A549 (cell line): ENCODE measurements around the gene CTNNBIP1. TPM values are rescaled to one million over a fixed set of nuclear protein-coding genes. Genes with fewer than 3 reads are reported as not detected.

ENCODE experiments used
- ATAC-seq, 2 experiments: fragments of 200-7000 bp in 1 of 2; fragments of >200 bp in 1 of 2; cut with Nextera tagmentation in 1 of 2; cut with Tn5 transposase in 1 of 2; 3 replicates each; pipeline versions ENCODE4 v1.8.0 to v1.9.1; 2018 to 2020; ENCODE audit warnings: mild to moderate bottlenecking in 1 of 2, moderate library complexity in 1 of 2
- CTCF ChIA-PET: fragments of 300-600 bp; sonication (Branson Sonifier 250); formaldehyde crosslinking; extraction: SDS; loops from one replicate; lab custom pipeline; 2021; ENCODE audit warnings: antibody characterized with exemption, inconsistent platforms; lab: Yijun Ruan, JAX
- POLR2A ChIA-PET: fragments of 350-600 bp; formaldehyde crosslinking; extraction: SDS; loops from one replicate; lab custom pipeline; 2021; ENCODE audit warnings: antibody characterized with exemption, inconsistent platforms; lab: Yijun Ruan, JAX
- DNase-seq, 2 experiments: peaks; one replicate each; pipeline versions ENCODE4 v3.0.0 to v3.0.0-alpha.2; 2011 to 2016; ENCODE audit warnings: low read depth in 1 of 2, low spot score in 1 of 2
- FAIRE-seq: peaks from 2 replicates; lab custom pipeline; 2011; peaks lifted over from hg19 to GRCh38; lab: Jason Lieb, UNC
- H3K27ac ChIP-seq, 2 experiments: fragments of >200 bp; sonication (Bioruptor Twin); formaldehyde crosslinking; 3 replicates each; pipeline ENCODE4 v1.5.1; 2016 to 2017
- H3K4me1 ChIP-seq: fragments of >200 bp; sonication (Bioruptor Twin); formaldehyde crosslinking; 3 replicates; pipeline ENCODE4 v1.6.1; 2016
- H3K4me2 ChIP-seq: fragments of >200 bp; sonication (Bioruptor Twin); formaldehyde crosslinking; 3 replicates; pipeline ENCODE4 v1.6.1; 2016
- H3K4me3 ChIP-seq: fragments of >200 bp; sonication (Bioruptor Twin); formaldehyde crosslinking; 3 replicates; pipeline ENCODE4 v1.5.1; 2016
- H3K9me3 ChIP-seq: fragments of >200 bp; sonication (Bioruptor Twin); formaldehyde crosslinking; 3 replicates; pipeline ENCODE4 v1.6.1; 2016
- CBX2 ChIP-seq: fragments of 200-600 bp; sonication (generic); IDR thresholded peaks from 2 replicates; pipeline ENCODE4 v1.6.1; 2016; ENCODE audit warnings: low read depth, mild to moderate bottlenecking, borderline replicate concordance
- CBX8 ChIP-seq: fragments of 200-600 bp; sonication (generic); IDR thresholded peaks from 2 replicates; pipeline ENCODE4 v1.6.1; 2016
- EP300 ChIP-seq, 2 experiments: fragments of >200 bp; sonication (Bioruptor Twin); formaldehyde crosslinking; IDR thresholded peaks; 2 replicates in 1 of 2; 3 replicates in 1 of 2; pipeline ENCODE4 v1.6.1; 2016 to 2017
- FOSB ChIP-seq: fragments of 250-450 bp; sonication (Bioruptor Pico); IDR thresholded peaks from 2 replicates; pipeline ENCODE4 v1.5.0; 2020; ENCODE audit warnings: mild to moderate bottlenecking, moderate library complexity
- GATA3 ChIP-seq: IDR thresholded peaks from 2 replicates; pipeline ENCODE4 v1.6.1; 2012; ENCODE audit warnings: borderline replicate concordance
- HEYL ChIP-seq: fragments of 250-450 bp; sonication (Bioruptor Pico); IDR thresholded peaks from 2 replicates; pipeline ENCODE4 v1.8.0; 2021; ENCODE audit warnings: mild to moderate bottlenecking, moderate library complexity
- HOXA7 ChIP-seq: fragments of 250-450 bp; sonication (Bioruptor Pico); IDR thresholded peaks from 2 replicates; pipeline ENCODE4 v1.5.0; 2020; ENCODE audit warnings: mild to moderate bottlenecking, moderate library complexity
- HOXB13 ChIP-seq: fragments of 250-450 bp; sonication (Bioruptor Pico); IDR thresholded peaks from 2 replicates; pipeline ENCODE4 v1.5.0; 2020; ENCODE audit warnings: low read depth, mild to moderate bottlenecking, moderate library complexity
- HOXB5 ChIP-seq: fragments of 250-450 bp; sonication (Bioruptor Pico); IDR thresholded peaks from 2 replicates; pipeline ENCODE4 v1.5.0; 2020; ENCODE audit warnings: mild to moderate bottlenecking, moderate library complexity
- KDM1A ChIP-seq: fragments of 200-600 bp; sonication (generic); IDR thresholded peaks from 2 replicates; pipeline ENCODE4 v1.6.1; 2016; ENCODE audit warnings: low read depth, mild to moderate bottlenecking
- MAZ ChIP-seq: fragments of 150-350 bp; IDR thresholded peaks from 2 replicates; pipeline ENCODE4 v1.6.1; 2014; ENCODE audit warnings: antibody characterized with exemption, low read depth, low read length, borderline replicate concordance
- NR3C1 ChIP-seq: fragments of >200 bp; sonication (Bioruptor Twin); formaldehyde crosslinking; IDR thresholded peaks from 3 replicates; pipeline ENCODE4 v1.6.1; 2017
- PHF8 ChIP-seq: fragments of 200-600 bp; sonication (generic); IDR thresholded peaks from 2 replicates; pipeline ENCODE4 v1.6.1; 2016; ENCODE audit warnings: low read depth, mild to moderate bottlenecking, antibody characterized with exemption, moderate library complexity, borderline replicate concordance
- POLR2A ChIP-seq: IDR thresholded peaks from 2 replicates; pipeline ENCODE4 v1.6.1; 2012; ENCODE audit warnings: mild to moderate bottlenecking, low read length
- POLR2AphosphoS2 ChIP-seq: conservative IDR thresholded peaks from 2 replicates; pipeline ENCODE4 v1.6.1; 2012; ENCODE audit warnings: low read length, improper control_type of control experiment, inconsistent platforms
- RAD21 ChIP-seq, 2 experiments: fragments of >200 bp in 1 of 2; sonication (Bioruptor Twin) in 1 of 2; formaldehyde crosslinking in 1 of 2; IDR thresholded peaks in 1 of 2; conservative IDR thresholded peaks in 1 of 2; 2 replicates in 1 of 2; 3 replicates in 1 of 2; pipeline ENCODE4 v1.6.1; 2012 to 2018; ENCODE audit warnings: inconsistent platforms in 1 of 2
- RFX5 ChIP-seq: fragments of 450-650 bp; IDR thresholded peaks from 2 replicates; pipeline ENCODE4 v1.7.1; 2014; ENCODE audit warnings: antibody characterized with exemption, mild to moderate bottlenecking, moderate library complexity
- RNF2 ChIP-seq: fragments of 200-600 bp; sonication (generic); IDR thresholded peaks from 2 replicates; pipeline ENCODE4 v1.6.1; 2016; ENCODE audit warnings: low read depth, mild to moderate bottlenecking, antibody characterized with exemption, moderate library complexity, borderline replicate concordance
- SREBF2 ChIP-seq: fragments of 450-650 bp; IDR thresholded peaks from 2 replicates; pipeline ENCODE4 v1.6.1; 2014; ENCODE audit warnings: mild to moderate bottlenecking, moderate library complexity
- TP53 ChIP-seq: fragments of 250-450 bp; sonication (Bioruptor Pico); IDR thresholded peaks from 2 replicates; pipeline ENCODE4 v1.5.0; 2021; ENCODE audit warnings: mild to moderate bottlenecking, moderate library complexity
- ZC3H11A ChIP-seq: fragments of 450-650 bp; IDR thresholded peaks from 2 replicates; pipeline ENCODE4 v1.6.1; 2014; ENCODE audit warnings: antibody characterized with exemption, mild to moderate bottlenecking
- ZSCAN20 ChIP-seq: fragments of 250-450 bp; sonication (Bioruptor Pico); IDR thresholded peaks from 2 replicates; pipeline ENCODE4 v1.8.0; 2022; ENCODE audit warnings: mild to moderate bottlenecking, moderate library complexity
- WGBS: methylation state at CpG from one replicate; pipeline ENCODE4 v1.1.6; 2017; ENCODE audit errors: missing lambda C conversion rate; 5-methylcytosine and 5-hydroxymethylcytosine counted together
- polyA minus RNA-seq: library from RNA; depleted of rRNA, polyadenylated mRNA; stranded (reverse); fragments of >200 nt; gene quantifications from 2 replicates; pipeline ENCODE4 v1.2.3, GENCODE V29; 2011; rRNA and poly(A)+ RNA removed
- polyA plus RNA-seq, 4 experiments: library from polyadenylated mRNA; depleted of rRNA in 3 of 4; stranded (reverse); fragments of >200 nt; fragmentation: RNase III in 1 of 4; extraction: RNeasy Plus Mini Kit Qiagen cat#74134 plus additional on column Dnase treatment in 1 of 4; gene quantifications; 2 replicates in 3 of 4; 3 replicates in 1 of 4; pipeline ENCODE4 v1.2.3, GENCODE V29; 2011 to 2017
- TF ChIP-seq, protein P1 (sequence below): fragments of >200 bp; sonication (Bioruptor Twin); formaldehyde crosslinking; IDR thresholded peaks from 3 replicates; pipeline ENCODE4 v1.5.1; 2016
- TF ChIP-seq, protein P2 (sequence below): fragments of 200-600 bp; sonication (generic); IDR thresholded peaks from 2 replicates; pipeline ENCODE4 v1.6.1; 2016; ENCODE audit warnings: antibody characterized with exemption, mild to moderate bottlenecking, moderate library complexity
- TF ChIP-seq, protein P3 (sequence below): fragments of >200 bp; sonication (Bioruptor Twin); formaldehyde crosslinking; IDR thresholded peaks from 3 replicates; pipeline ENCODE4 v1.6.1; 2016
- TF ChIP-seq, protein P4 (sequence below): fragments of 450-650 bp; IDR thresholded peaks from 2 replicates; pipeline ENCODE4 v1.6.1; 2014; ENCODE audit warnings: antibody characterized with exemption

CTNNBIP1 gene, protein sequence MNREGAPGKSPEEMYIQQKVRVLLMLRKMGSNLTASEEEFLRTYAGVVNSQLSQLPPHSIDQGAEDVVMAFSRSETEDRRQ
- 7.7 and 10.4 TPM in 2 replicates for polyA plus RNA-seq (2011; rRNA removed)
- polyA plus RNA-seq (2012; cell fraction: cytosol; rRNA removed), result 8.2 and 10.0 TPM in 2 replicates
- 5.7 and 5.8 TPM in 2 replicates for polyA plus RNA-seq (2012; cell fraction: nucleus; rRNA removed)
- polyA plus RNA-seq (2017; fragmentation: RNase III; extraction: RNeasy Plus Mini Kit Qiagen cat#74134 plus additional on column Dnase treatment), result 4.9 to 5.6 TPM (median 5.1 TPM) in 3 replicates
- polyA minus RNA-seq, result 8.5 and 10.9 TPM in 2 replicates

DNA sequence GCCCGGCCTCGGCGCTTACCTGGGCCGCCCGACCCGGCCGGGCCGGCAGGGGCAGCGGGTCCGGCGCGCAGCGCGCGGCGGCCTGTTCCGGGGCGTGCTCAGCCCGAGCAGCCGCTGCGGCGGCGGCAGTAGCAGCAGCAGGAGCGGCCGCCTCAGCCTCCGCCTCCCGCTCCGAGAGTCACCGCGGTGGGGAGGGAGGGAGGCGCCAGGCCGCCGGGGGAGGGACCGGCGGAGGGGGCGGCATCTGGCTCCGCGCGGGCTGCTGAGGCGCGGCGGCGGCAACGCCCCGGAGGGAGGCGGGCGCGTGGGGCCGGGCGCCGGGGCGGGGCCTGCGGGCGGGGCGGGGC, at the start of gene CTNNBIP1:
CTNNBIP1 (minus strand) TSS at position 194 of the 347 bp plus-strand sequence. CDS start 38,205 bp downstream, outside the sequence.
- no peak for FAIRE-seq

DNA sequence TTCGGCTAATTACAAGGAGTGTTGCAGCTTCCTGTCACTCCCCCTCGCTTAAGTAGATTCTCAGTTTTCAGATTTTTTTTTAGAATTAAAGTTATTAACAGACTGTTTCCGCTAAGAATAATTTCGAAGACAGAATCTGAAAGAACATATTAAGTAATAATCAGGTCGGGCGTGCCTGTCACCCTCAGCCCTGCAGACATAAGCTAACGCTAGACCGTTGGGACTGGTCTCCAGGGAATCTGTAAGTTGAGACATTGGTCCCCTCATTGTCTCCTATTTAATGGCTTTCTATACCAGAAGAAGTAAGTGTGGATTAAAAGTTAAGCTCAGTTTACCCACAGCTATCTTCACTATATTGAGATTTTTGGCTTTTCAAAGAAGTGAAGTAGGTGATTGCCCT, 47.7 kb upstream of the CTNNBIP1 start:
- no peak overlapping the region for H3K4me3 ChIP-seq
- no peak overlapping the region for H3K4me2 ChIP-seq
- CTCF ChIA-PET, result interaction anchor here (1.1 kb wide), 1 partner anchor 381 kb away, joined by 3 read pairs; no protein-coding TSS in a partner anchor
- 89% methylated on average over 8 of the region's 8 CpGs for WGBS
- no peak for FAIRE-seq
- H3K4me1 ChIP-seq, result no peaks in the 10 kb centered on the region; the same call in 2 of the 3 replicates
- H3K27ac ChIP-seq, result no peak overlapping the region
- DNase-seq, result no peak
- H3K9me3 ChIP-seq, result no peaks in the 10 kb centered on the region
- no peak for ATAC-seq
- TF ChIP-seq RFX5 (no peak), CBX8 (no peak), HOXB5 (CRISPR knock-in tag) (no peak), ZC3H11A (no peak), ZSCAN20 (no peak), RNF2 (no peak), RAD21 (conservative IDR thresholded peaks at IDR 0.05 in 1 of 2, IDR thresholded peaks at IDR 0.05 in 1 of 2) (no peak), GATA3 (no peak), POLR2A (no peak), FOSB (no peak), KDM1A (no peak), POLR2AphosphoS2 (no peak), HEYL (CRISPR knock-in tag) (no peak), CBX2 (no peak)
- TF ChIP-seq, protein P1, sequence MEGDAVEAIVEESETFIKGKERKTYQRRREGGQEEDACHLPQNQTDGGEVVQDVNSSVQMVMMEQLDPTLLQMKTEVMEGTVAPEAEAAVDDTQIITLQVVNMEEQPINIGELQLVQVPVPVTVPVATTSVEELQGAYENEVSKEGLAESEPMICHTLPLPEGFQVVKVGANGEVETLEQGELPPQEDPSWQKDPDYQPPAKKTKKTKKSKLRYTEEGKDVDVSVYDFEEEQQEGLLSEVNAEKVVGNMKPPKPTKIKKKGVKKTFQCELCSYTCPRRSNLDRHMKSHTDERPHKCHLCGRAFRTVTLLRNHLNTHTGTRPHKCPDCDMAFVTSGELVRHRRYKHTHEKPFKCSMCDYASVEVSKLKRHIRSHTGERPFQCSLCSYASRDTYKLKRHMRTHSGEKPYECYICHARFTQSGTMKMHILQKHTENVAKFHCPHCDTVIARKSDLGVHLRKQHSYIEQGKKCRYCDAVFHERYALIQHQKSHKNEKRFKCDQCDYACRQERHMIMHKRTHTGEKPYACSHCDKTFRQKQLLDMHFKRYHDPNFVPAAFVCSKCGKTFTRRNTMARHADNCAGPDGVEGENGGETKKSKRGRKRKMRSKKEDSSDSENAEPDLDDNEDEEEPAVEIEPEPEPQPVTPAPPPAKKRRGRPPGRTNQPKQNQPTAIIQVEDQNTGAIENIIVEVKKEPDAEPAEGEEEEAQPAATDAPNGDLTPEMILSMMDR, result no peak
- POLR2A ChIA-PET, result no interaction called here

More for the DNA sequence above, at the start of gene CTNNBIP1:
- POLR2A ChIA-PET, result no interaction called here
- Histone ChIP-seq H3K4me1 (peaks cover 13% of the 10 kb centered on the region; the same call in 2 of the 3 replicates), H3K4me2 (peak within 1 kb of the TSS; percentile 96), H3K9me3 (no peaks in the 10 kb centered on the region), H3K27ac (peak within 1 kb of the TSS; percentile 81 to 89), H3K4me3 (peak within 1 kb of the TSS; percentile 92)
- TF ChIP-seq KDM1A, result no peak
- TF ChIP-seq HOXB13, result no peak
- TF ChIP-seq POLR2A, result peak; percentile 44
- no peak for TF ChIP-seq ZC3H11A
- peak in 1 of 2 experiments; percentile 62 for DNase-seq
- peak; percentile 71 to 89 for ATAC-seq
- CTCF ChIA-PET, result no interaction called here
- WGBS, result no CpG with 5 or more reads among the region's 55 CpGs

DNA sequence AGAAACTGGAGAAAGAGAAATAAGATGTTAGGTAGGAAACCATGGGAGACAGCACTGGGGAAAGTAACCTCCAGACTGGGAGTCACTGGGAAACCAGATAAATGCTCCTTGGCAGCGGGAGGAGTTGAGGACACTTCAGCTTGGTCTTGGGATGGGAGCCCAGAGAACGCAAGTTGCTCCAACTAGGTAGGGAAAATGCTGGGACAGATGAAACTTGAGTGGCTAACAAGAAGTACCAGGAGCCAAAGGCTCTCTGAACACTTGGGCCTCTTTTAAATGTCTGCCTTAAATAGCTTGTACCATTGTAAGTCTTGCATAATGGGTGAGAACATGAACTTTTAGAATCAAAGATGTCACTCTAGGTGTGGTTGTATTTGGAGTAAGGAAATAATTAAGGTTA, 36.2 kb upstream of the CTNNBIP1 start:
- CTCF ChIA-PET, result no interaction called here
- POLR2A ChIA-PET, result no interaction called here
- H3K9me3 ChIP-seq, result no peaks in the 10 kb centered on the region
- H3K27ac ChIP-seq, result no peak overlapping the region
- peaks cover 10% of the 10 kb centered on the region; the same call in 1 of the 3 replicates for H3K4me1 ChIP-seq
- DNase-seq, result no peak
- TF ChIP-seq HOXB5 (CRISPR knock-in tag) (no peak), SREBF2 (no peak), TP53 (CRISPR knock-in tag) (no peak), HOXB13 (no peak), RFX5 (no peak), EP300 (IDR thresholded peaks at IDR 0.05) (no peak), MAZ (no peak), PHF8 (no peak), HOXA7 (CRISPR knock-in tag) (no peak), CBX8 (no peak), NR3C1 (no peak)
- TF ChIP-seq, protein P2, sequence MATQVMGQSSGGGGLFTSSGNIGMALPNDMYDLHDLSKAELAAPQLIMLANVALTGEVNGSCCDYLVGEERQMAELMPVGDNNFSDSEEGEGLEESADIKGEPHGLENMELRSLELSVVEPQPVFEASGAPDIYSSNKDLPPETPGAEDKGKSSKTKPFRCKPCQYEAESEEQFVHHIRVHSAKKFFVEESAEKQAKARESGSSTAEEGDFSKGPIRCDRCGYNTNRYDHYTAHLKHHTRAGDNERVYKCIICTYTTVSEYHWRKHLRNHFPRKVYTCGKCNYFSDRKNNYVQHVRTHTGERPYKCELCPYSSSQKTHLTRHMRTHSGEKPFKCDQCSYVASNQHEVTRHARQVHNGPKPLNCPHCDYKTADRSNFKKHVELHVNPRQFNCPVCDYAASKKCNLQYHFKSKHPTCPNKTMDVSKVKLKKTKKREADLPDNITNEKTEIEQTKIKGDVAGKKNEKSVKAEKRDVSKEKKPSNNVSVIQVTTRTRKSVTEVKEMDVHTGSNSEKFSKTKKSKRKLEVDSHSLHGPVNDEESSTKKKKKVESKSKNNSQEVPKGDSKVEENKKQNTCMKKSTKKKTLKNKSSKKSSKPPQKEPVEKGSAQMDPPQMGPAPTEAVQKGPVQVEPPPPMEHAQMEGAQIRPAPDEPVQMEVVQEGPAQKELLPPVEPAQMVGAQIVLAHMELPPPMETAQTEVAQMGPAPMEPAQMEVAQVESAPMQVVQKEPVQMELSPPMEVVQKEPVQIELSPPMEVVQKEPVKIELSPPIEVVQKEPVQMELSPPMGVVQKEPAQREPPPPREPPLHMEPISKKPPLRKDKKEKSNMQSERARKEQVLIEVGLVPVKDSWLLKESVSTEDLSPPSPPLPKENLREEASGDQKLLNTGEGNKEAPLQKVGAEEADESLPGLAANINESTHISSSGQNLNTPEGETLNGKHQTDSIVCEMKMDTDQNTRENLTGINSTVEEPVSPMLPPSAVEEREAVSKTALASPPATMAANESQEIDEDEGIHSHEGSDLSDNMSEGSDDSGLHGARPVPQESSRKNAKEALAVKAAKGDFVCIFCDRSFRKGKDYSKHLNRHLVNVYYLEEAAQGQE, result no peak
- TF ChIP-seq, protein P3, sequence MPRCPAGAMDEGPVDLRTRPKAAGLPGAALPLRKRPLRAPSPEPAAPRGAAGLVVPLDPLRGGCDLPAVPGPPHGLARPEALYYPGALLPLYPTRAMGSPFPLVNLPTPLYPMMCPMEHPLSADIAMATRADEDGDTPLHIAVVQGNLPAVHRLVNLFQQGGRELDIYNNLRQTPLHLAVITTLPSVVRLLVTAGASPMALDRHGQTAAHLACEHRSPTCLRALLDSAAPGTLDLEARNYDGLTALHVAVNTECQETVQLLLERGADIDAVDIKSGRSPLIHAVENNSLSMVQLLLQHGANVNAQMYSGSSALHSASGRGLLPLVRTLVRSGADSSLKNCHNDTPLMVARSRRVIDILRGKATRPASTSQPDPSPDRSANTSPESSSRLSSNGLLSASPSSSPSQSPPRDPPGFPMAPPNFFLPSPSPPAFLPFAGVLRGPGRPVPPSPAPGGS, result no peak
- TF ChIP-seq, protein P4, sequence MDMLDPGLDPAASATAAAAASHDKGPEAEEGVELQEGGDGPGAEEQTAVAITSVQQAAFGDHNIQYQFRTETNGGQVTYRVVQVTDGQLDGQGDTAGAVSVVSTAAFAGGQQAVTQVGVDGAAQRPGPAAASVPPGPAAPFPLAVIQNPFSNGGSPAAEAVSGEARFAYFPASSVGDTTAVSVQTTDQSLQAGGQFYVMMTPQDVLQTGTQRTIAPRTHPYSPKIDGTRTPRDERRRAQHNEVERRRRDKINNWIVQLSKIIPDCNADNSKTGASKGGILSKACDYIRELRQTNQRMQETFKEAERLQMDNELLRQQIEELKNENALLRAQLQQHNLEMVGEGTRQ, result no peak
- TF ChIP-seq, all 56 proteins: peak for 0
- WGBS, result 95% methylated on average over 2 of the region's 2 CpGs
- Histone ChIP-seq H3K4me3 (no peak overlapping the region), H3K4me2 (no peak overlapping the region)
- no peak for ATAC-seq
- no peak for FAIRE-seq
